Measurements from ENCODE around the gene CCDC187. TPM values are rescaled to one million over a fixed set of nuclear protein-coding genes. Genes with fewer than 3 reads are reported as not detected.
A peak's percentile ranks its signal among the peaks of the same experiment; 100 is the strongest.

The CCDC187 gene
- total RNA-seq, 2 experiments from 2014 or later = 0.07 TPM; not detected in 1

DNA sequence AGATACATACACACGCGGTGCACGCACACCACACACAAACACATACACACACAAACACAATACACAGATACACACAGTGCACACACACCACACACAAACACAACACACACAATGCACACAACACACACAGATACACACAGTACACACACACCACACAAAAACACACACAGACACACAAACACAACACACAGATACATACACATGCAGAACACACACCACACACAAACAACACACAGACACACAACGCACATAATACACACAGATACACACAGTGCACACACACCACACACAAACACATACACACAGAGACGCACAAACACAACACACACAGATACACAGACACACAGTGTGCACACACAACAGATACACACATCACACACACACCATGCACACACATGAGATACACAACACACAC is 5.9 kb upstream of the CCDC187 start:
- no peaks in the 10 kb centered on the region for H3K36me3 Mint-ChIP-seq (ENCODE audit: low read depth)
- DNase-seq (no peak), ATAC-seq (no peak)
- ChIA-PET POLR2A (no interaction called here), CTCF (no interaction called here)
- H3K27ac Mint-ChIP-seq = no peak overlapping the region
- no peak for TF ChIP-seq CTCF (IDR thresholded peaks at IDR 0.05)
- H3K9me3 Mint-ChIP-seq = peaks cover 5% of the 10 kb centered on the region
- H3K27me3 Mint-ChIP-seq = peaks cover 5% of the 10 kb centered on the region
- intact Hi-C loops (cut with micrococcal nuclease) = loop anchor here (10.0 kb wide), 1 partner anchor 95 kb away; the partner anchor contains the start of gene SNAPC4
- peaks cover 5% of the 10 kb centered on the region for H3K4me1 Mint-ChIP-seq (ENCODE audit: low read depth)
- no peak overlapping the region for H3K4me3 Mint-ChIP-seq

GRCh38 chr9:136309101-136309801 is 5.4 kb upstream of the CCDC187 start:
- H3K27ac Mint-ChIP-seq = no peak overlapping the region
- ATAC-seq (peak; percentile 6), DNase-seq (peak; percentile 27)
- H3K4me1 Mint-ChIP-seq (ENCODE audit: low read depth) = peaks cover 5% of the 10 kb centered on the region
- intact Hi-C loops (cut with micrococcal nuclease) = no loop called here
- ChIA-PET POLR2A (no interaction called here), CTCF (no interaction called here)
- H3K27me3 Mint-ChIP-seq = peaks cover 5% of the 10 kb centered on the region
- H3K9me3 Mint-ChIP-seq = no peaks in the 10 kb centered on the region
- H3K4me3 Mint-ChIP-seq = no peak overlapping the region
- TF ChIP-seq CTCF (IDR thresholded peaks at IDR 0.05) = no peak
- H3K36me3 Mint-ChIP-seq (ENCODE audit: low read depth) = no peaks in the 10 kb centered on the region

- DNase-seq = no peak
- no peak overlapping the region for H3K27ac Mint-ChIP-seq
- H3K27me3 Mint-ChIP-seq = peaks cover 5% of the 10 kb centered on the region
- H3K4me1 Mint-ChIP-seq (ENCODE audit: low read depth) = peaks cover 5% of the 10 kb centered on the region
- H3K9me3 Mint-ChIP-seq = no peaks in the 10 kb centered on the region
- ChIA-PET POLR2A (no interaction called here), CTCF (no interaction called here)
- TF ChIP-seq CTCF (IDR thresholded peaks at IDR 0.05) = no peak
- intact Hi-C loops (cut with micrococcal nuclease) = no loop called here
- no peak overlapping the region for H3K4me3 Mint-ChIP-seq
- H3K36me3 Mint-ChIP-seq (ENCODE audit: low read depth) = no peaks in the 10 kb centered on the region
- no peak for ATAC-seq
Observed at GRCh38 chr9:136308702-136309053, 4.8 kb upstream of the CCDC187 start.

DNA sequence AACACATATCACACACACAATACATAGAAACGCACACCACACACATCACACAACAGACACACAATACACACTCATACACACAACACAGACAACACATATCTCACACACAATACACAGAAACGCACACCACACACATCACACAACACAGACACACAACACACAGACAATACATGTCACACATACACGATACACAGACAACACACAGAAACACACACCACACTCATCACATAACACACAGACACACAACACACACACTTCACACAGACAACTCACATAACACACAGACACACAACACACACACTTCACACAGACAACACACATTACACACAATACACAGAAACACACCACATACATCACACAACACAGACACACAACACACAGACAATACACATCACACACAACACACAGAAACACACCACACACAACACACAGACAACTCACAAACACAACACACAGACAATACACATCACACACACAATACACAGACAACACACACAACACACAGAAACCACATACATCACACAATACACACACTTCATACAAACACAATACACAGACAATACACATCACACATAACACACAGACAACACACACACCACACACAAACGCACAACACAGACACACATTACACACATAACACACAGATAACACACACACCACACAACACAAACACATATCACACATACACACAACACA is 4.3 kb upstream of the CCDC187 start:
- Mint-ChIP-seq H3K4me1 (ENCODE audit: low read depth) (peaks cover 5% of the 10 kb centered on the region), H3K4me3 (no peak overlapping the region), H3K9me3 (no peaks in the 10 kb centered on the region), H3K36me3 (ENCODE audit: low read depth) (no peaks in the 10 kb centered on the region), H3K27me3 (peaks cover 5% of the 10 kb centered on the region), H3K27ac (no peak overlapping the region)
- ATAC-seq (no peak), DNase-seq (no peak)
- intact Hi-C loops (cut with micrococcal nuclease) = no loop called here
- ChIA-PET CTCF (no interaction called here), POLR2A (no interaction called here)
- TF ChIP-seq CTCF (IDR thresholded peaks at IDR 0.05) = no peak

DNA sequence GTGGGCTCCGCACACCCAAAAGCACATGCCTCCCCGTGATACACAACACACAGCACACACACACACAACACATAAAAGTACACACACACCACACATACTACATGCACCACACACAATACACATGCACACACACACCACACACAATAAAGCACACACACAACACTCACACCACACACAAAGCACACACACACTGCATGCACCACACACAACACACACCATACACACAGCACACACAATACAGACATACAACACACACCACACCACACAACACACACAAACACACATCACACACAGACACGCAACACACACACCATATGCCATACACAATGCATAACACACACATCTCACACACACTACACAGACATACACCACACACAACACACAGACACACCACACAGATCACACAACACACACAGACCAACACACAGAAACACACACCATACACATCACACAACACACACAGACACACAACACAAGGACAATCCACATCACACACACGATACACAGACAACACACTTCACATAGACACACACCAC is 3.4 kb upstream of the CCDC187 start:
- no peak for ATAC-seq
- Mint-ChIP-seq H3K9me3 (no peaks in the 10 kb centered on the region), H3K4me1 (ENCODE audit: low read depth) (peaks cover 5% of the 10 kb centered on the region), H3K36me3 (ENCODE audit: low read depth) (no peaks in the 10 kb centered on the region), H3K27ac (no peak overlapping the region), H3K4me3 (no peak overlapping the region), H3K27me3 (peaks cover 5% of the 10 kb centered on the region)
- CTCF ChIA-PET = no interaction called here
- DNase-seq = no peak
- POLR2A ChIA-PET = no interaction called here
- intact Hi-C loops (cut with micrococcal nuclease) = no loop called here
- no peak for TF ChIP-seq CTCF (IDR thresholded peaks at IDR 0.05)
